Activated naive CD4-positive, alpha-beta T cell treated with anti-CD3 and anti-CD28 coated beads, Interleukin-2, amount 50 U/mL, for 72 hours (primary cell): Measurements from ENCODE around the gene TMC6. TPM values are rescaled to one million over a fixed set of nuclear protein-coding genes. Genes with fewer than 3 reads are reported as not detected.

Experiments
- ATAC-seq, 2 donors: fragments of 150-1000 bp; cut with Tn5 transposase; 2 replicates each; pipeline ENCODE4 v1.10.0; 2021; ENCODE audit warnings: mild to moderate bottlenecking in 2 of 2, moderate library complexity in 2 of 2
- DNase-seq, 2 donors: peaks; one replicate each; pipeline ENCODE4 v3.0.0; 2021 to 2022; ENCODE audit warnings: low spot score in 2 of 2
- H3K27ac Mint-ChIP-seq, 2 donors: one replicate each; pipeline ENCODE4 v1.8.0; 2022; ENCODE audit warnings: mild to moderate bottlenecking in 2 of 2, mixed read lengths in 2 of 2
- H3K36me3 Mint-ChIP-seq, 2 donors: one replicate each; pipeline ENCODE4 v1.8.0; 2022; ENCODE audit warnings: mixed read lengths in 2 of 2
- H3K9me3 Mint-ChIP-seq, 2 donors: one replicate each; pipeline ENCODE4 v1.8.0; 2022; ENCODE audit warnings: mixed read lengths in 2 of 2
- total RNA-seq, 2 donors: library from RNA; stranded (reverse); gene quantifications; one replicate each; pipeline ENCODE4 v1.2.3, GENCODE V29; 2022

Gene TMC6
- total RNA-seq, 2 donors from 2014 or later = 165 to 233 TPM

DNA sequence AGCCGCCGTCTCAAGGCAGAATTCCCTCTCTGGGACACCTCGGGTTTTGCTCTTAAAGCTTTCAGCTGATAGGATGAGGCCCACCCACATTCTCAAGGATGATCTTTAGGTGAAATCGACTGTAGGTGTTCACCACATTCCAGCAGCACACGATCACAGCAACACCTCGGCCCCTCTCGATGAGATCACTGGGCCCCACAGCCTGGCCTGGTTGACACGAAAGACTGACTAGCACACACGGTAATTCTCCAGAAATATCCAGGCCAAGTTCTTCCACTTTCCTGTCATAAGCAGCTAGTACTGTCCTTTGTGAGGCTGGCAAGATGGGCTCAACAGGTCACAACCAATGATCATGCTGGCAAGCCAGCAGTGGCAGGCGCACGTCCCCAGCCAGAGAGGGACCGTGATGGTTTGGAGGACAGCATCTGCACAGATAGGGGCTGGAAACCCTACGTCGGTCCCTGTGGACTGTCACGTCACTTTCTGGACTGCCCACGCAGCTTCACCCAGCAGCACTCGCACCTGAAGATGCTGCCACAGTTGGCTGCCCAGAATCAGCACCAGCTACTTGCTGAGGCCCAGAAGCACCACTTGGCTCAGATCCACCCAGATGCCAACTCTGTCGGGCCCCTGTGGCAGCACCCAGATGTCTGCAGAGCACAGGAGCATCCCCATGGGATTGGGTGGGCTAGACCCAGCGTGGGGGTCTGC is 17.4 kb downstream of the TMC6 start:
- H3K36me3 Mint-ChIP-seq = peaks cover 5 to 11% of the 10 kb centered on the region in 2 donors
- no peaks in the 10 kb centered on the region for H3K9me3 Mint-ChIP-seq
- DNase-seq = no peak
- peak overlapping the region in 1 of 2 donors; percentile 48 for H3K27ac Mint-ChIP-seq
- ATAC-seq = no peak

DNA sequence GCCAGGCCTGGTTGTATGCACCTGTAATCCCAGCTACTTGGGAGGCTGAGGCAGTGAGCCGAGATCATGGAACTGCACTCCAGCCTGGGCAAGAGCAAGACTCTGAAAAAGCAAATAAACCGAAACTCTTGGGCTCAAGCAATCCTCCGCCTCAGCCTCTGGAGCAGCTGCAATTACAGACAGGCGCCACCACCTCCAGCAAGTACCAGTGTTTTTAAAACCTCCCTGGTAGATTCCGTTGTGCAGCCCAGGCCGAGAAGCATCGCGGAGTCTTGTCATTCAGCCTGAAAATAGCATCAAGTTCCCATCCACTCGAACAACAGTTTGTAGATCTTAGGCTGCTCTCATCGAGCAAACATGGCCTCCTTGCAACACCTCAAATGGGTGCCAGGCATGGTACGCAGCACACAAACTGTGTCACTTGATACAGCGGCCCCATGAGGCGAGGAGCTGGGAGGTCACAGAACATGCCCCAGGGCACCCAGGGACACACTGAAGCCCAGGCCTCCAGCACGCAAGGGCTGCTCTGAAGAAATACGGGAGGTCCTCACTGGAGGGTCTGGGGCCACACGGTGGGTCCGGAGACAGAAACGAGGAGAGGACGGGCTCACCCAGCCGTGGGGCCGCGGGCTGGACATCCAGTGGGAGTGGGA is 18.1 kb downstream of the TMC6 start:
- Mint-ChIP-seq H3K9me3 (no peaks in the 10 kb centered on the region), H3K27ac (peak overlapping the region; percentile 48 to 77), H3K36me3 (peaks cover 5 to 11% of the 10 kb centered on the region in 2 donors)
- no peak for DNase-seq
- no peak for ATAC-seq

DNA sequence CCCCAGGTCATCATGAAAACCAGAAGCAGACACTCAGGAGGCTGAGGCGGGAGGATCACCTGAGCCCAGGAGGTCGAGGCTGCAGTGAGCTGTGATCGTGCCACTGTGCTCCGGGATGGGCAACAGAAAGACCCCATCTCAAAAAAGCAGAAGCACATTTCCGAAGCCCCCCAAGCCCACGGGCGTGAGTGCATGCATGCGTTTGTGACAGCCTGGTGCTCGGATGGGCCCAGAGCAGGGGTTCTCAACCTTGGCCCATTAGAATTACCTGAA is 19.1 kb downstream of the TMC6 start:
- Mint-ChIP-seq H3K9me3 (no peaks in the 10 kb centered on the region), H3K36me3 (peaks cover 5 to 10% of the 10 kb centered on the region in 2 donors), H3K27ac (no peak overlapping the region)
- ATAC-seq (no peak), DNase-seq (no peak)

DNA sequence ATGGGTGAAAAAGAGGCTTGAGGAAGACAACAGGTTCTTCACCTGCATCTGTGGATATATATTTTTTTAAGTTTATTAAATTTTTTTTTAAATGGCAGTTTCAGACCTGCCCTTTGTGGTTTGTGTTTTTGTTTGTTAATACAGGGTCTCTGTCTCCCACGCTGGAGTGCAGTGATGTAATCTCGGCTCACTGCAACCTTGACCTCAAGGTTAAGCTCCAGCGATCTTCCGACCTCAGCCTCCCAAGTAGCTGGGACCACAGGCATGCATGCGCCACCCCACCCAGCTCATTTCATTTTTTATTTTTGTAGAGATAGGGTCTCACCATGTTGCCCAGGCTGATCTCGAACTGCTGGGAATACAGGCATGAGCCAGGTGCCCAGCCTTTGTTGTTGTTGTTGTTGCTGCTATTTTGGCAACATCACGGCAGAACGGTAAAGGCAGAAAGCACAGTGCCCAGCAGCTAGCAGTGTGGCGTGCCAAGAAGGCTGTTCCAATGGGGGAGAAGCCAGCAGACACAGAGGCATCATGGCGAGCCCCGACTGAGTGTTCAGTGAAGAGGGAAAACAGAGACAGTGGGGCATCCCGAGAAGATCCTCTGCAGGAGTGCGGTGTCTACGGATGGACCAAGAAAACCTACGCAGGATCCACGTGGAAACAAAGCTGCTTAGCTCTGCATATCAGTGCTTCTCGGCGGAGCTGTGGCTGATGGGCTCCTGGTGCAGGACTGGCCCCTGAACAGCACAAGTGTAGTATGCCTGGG is 19.6 kb downstream of the TMC6 start:
- Mint-ChIP-seq H3K36me3 (peaks cover 5 to 6% of the 10 kb centered on the region in 2 donors), H3K9me3 (no peaks in the 10 kb centered on the region), H3K27ac (peak overlapping the region in 1 of 2 donors; percentile 74)
- ATAC-seq (no peak), DNase-seq (no peak)

DNA sequence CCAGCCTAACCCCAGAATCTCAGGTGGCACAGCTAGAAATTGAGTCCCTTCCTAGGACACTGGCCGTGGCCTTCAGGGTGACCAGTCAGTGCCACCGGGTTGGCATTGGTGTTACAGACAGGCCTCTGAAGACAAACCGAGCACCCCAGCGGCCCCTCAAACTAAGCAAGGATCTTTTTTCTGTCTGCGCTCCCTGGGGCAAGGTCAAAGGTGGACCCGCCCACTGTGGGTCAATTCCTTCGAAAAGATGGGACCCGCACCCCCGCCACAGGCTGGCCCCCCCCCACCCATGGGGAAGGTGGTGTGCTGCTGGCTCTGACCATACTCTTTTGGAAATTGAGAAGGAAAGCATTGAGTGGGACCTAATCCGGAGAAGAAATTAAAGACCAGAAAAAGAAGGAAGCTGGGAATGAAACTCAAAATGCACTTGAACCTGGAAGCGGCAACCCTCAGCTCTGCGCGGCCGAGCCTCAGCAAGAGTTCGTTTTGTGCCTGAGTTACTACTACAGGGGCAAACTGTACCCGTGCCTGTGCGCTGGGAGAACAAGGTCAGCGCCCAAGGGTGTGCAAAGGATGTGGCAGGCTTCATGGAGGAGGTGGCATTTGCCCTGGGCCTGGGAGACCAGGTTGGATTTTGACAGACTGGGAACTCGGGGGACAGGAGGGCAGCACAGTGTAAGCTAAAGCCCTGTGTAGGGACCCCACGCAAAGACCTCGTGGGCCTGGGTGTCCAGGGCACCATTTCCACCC is 20.4 kb downstream of the TMC6 start:
- no peak for ATAC-seq
- Mint-ChIP-seq H3K36me3 (peaks cover 5 to 6% of the 10 kb centered on the region in 2 donors), H3K9me3 (no peaks in the 10 kb centered on the region)

DNA sequence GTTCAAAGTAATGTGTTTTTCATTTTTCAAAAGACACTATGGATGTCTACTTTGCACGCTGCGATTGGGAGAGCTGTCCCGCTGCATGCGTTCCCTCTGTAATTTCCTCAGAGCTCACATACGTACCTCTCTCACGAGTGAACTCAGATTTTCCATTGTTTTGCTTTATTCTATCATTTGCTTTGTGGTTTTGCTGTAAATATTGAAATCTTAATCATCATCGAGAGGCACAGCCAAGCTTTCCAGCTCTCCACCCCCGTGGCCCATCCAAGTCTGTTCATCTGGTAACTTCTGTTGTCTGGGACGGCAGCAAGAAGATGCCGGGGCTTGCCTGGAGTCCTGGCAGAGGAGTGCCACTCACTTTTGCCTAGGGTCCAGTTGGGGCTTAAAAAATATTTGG is 21.1 kb downstream of the TMC6 start:
- H3K9me3 Mint-ChIP-seq = no peaks in the 10 kb centered on the region
- peak overlapping the region; percentile 59 to 72 for H3K27ac Mint-ChIP-seq
- DNase-seq (no peak), ATAC-seq (peak in 1 of 2 donors; percentile 52)
- H3K36me3 Mint-ChIP-seq = peaks cover 2% of the 10 kb centered on the region in 2 donors

More for the DNA sequence above, 20.4 kb downstream of the TMC6 start:
- no peak for DNase-seq
- peak overlapping the region; percentile 72 to 74 for H3K27ac Mint-ChIP-seq

DNA sequence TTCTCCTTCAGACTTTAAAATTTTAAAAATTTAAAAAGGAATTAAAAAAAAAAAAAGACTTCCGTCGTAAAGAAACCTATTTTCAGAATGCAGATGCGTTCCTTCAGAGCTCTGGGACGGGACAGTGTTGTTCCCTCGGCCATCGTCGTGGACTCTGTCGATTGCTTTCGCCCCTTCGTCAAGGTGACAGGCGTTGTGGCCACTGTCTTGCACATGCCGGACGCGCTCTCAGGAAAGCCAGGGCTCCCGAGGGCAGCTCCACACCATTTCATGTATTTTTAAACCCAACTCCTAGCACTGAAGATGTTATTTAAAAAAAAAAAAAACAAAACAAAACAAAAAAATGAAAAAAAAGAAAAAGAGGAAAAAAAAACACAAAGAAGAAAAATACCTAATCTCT is 22.3 kb downstream of the TMC6 start:
- Mint-ChIP-seq H3K9me3 (no peaks in the 10 kb centered on the region), H3K27ac (no peak overlapping the region), H3K36me3 (peaks cover 0 to 1% of the 10 kb centered on the region in 2 donors)
- DNase-seq (no peak), ATAC-seq (no peak)

DNA sequence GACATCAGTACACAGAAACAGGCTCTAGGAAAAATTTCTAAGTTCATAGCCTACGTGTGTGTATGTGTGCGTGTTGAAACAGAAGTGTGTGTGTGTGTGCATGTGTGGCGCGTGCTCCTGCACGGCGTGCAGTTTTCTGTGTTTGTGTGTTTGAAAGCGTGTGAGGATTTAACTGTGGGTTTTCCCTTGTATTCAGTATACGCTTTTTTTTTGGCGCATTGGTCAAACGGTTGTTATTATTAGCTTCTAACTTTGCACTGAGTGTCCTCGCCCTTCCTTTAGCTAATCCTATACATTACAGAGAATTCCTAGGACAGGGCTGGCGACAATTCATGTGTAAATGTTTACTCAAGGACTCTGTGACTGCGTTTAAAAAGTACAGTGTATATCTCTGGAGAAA is 23.0 kb downstream of the TMC6 start:
- H3K27ac Mint-ChIP-seq = no peak overlapping the region
- ATAC-seq (no peak), DNase-seq (no peak)
- no peaks in the 10 kb centered on the region for H3K9me3 Mint-ChIP-seq
- peaks cover 0 to 6% of the 10 kb centered on the region in 2 donors for H3K36me3 Mint-ChIP-seq

DNA sequence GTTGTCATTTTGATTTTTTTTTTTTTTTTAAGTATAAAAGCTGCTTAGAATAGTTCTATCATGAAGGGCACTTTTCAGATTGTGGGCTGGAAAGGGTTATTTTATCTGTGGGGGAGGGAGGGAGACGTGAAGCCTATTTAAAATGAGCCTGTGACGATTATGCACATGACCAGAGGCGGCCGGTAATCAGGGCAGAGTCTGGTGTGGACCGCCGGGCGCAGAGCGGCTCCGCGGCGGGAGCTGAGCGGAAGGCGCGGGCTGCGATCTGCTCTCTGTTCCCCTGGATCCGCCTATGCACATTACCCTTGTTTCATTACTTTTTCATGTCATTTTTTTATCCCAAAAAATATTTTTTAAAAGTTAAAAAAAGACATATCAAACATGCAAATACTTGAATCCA is 23.5 kb downstream of the TMC6 start:
- DNase-seq (no peak), ATAC-seq (no peak)
- Mint-ChIP-seq H3K9me3 (no peaks in the 10 kb centered on the region), H3K27ac (peak overlapping the region in 1 of 2 donors; percentile 84), H3K36me3 (peaks cover 0 to 9% of the 10 kb centered on the region in 2 donors)

DNA sequence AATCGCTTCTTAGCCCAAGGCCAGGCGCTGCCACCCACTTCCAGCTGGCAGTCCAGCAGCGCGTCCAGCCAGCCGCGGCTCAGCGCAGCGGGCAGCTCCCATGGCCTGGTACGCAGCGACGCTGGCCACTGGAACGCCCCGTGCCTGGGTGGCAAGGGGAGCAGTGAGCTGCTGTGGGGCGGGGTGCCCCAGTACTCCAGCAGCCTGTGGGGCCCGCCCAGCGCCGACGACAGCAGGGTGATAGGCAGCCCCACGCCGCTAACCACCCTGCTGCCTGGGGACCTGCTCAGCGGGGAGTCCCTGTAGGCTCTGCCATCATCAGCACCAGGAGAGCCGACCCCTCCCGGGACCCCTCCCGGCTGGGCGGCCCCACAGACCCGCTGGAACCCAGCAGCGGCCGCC is 24.0 kb downstream of the TMC6 start:
- H3K27ac Mint-ChIP-seq = no peak overlapping the region
- DNase-seq = no peak
- H3K36me3 Mint-ChIP-seq = peaks cover 0 to 15% of the 10 kb centered on the region in 2 donors
- no peaks in the 10 kb centered on the region for H3K9me3 Mint-ChIP-seq
- ATAC-seq = no peak

DNA sequence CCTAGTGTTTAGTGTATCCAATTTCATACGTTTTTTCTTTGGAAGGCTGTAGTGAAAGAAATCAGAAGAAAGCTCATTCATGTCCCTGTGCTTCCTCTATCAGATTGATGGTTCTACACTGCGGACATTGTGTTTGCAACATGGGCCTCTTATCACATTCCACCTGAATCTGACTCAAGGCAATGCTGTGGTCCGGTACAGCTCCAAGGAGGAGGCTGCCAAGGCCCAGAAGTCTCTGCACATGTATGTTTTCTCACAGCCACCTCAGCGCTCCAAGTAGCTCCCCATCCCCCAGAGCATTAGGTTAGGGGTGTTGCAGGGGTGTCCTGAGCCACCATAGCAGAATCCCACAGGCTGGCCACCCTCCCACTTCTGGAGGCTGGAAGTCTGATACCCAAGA is 25.2 kb downstream of the TMC6 start:
- no peak for ATAC-seq
- no peaks in the 10 kb centered on the region for H3K9me3 Mint-ChIP-seq
- no peak for DNase-seq
- H3K36me3 Mint-ChIP-seq = peaks cover 7 to 24% of the 10 kb centered on the region in 2 donors
- H3K27ac Mint-ChIP-seq = peak overlapping the region in 1 of 2 donors; percentile 2

DNA sequence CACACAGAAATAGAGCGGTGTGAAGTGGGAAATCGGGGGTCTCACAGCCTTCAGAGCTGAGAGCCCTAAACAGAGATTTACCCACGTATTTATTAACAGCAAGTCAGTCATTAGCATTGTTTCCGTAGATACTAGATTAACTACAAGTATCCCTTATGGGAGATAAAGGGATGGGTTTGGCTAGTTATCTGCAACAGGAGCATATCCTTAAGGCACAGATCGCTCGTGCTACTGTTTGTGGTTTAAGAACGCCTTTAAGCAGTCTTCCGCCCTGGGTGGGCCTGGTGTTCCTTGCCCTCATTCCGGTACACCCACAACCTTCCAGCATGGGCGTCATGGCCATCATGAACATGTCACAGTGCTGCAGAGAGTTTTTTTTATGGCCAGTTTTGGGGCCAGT is 27.0 kb downstream of the TMC6 start:
- H3K27ac Mint-ChIP-seq = peak overlapping the region; percentile 23 to 70
- DNase-seq (no peak), ATAC-seq (no peak)
- peaks cover 12 to 24% of the 10 kb centered on the region in 2 donors for H3K36me3 Mint-ChIP-seq
- H3K9me3 Mint-ChIP-seq = no peaks in the 10 kb centered on the region

DNA sequence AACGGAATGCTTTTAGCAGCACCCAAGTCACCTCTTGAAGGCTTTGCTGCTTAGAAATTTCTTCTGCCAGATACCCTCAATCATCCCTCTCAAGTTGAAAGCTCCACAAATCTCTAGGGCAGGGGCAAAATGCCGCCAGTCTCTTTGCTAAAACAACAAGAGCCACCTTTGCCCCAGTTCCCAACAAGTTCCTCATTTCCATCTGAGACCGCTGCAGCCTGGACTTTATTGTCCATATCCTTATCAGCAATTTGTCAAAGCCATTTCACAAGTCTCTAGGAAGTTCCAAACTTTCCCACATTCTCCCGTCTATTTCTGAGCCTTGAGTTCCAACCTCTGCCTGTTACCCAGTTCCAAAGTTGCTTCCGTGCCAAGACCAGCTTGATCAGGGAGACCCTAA is 27.4 kb downstream of the TMC6 start:
- DNase-seq (no peak), ATAC-seq (no peak)
- Mint-ChIP-seq H3K27ac (peak overlapping the region; percentile 23 to 70), H3K9me3 (no peaks in the 10 kb centered on the region), H3K36me3 (peaks cover 12 to 24% of the 10 kb centered on the region in 2 donors)

DNA sequence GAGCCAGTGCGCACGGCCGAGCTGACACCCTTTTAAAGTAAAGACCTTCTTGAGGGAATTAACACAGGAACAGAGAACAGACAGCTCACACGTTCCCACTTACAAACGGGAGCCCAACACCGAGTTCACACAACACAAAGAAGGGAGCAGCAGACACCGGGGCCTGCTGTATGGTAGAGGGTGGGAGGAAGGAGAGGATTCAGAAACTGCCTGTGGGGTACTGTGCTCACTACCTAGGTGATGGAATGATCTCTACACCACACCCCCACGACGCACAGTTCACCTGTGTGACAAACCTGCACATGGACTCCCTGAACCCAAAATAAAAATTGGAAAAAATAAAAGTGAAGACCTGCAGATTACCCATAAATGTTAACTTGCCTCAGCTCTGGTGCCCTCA is 32.5 kb downstream of the TMC6 start:
- ATAC-seq (no peak), DNase-seq (no peak)
- Mint-ChIP-seq H3K9me3 (no peaks in the 10 kb centered on the region), H3K27ac (peak overlapping the region; percentile 12 to 21), H3K36me3 (peaks cover 17 to 28% of the 10 kb centered on the region in 2 donors)

DNA sequence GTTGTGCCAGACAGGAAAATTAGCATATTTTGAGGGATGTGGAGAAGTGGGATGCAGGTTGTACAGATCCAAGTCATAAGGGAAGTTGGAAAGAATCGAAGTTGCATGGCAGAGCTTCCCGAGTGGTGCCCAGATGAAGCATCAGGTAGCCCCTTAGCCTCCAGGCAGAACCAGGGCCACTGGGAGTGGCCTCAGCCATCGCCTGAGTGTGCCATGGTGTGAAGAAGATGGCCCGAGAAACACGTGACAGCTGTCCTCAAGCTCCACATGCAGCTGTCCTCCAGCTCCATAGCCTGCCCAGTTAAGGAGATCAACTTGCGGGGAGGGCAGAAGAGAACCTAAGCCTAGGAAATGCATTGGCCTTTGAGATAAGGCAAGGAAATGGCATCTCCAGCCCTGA is 33.5 kb downstream of the TMC6 start:
- Mint-ChIP-seq H3K27ac (peak overlapping the region; percentile 21 to 25), H3K36me3 (peaks cover 17 to 20% of the 10 kb centered on the region in 2 donors), H3K9me3 (no peaks in the 10 kb centered on the region)
- ATAC-seq = no peak
- no peak for DNase-seq

DNA sequence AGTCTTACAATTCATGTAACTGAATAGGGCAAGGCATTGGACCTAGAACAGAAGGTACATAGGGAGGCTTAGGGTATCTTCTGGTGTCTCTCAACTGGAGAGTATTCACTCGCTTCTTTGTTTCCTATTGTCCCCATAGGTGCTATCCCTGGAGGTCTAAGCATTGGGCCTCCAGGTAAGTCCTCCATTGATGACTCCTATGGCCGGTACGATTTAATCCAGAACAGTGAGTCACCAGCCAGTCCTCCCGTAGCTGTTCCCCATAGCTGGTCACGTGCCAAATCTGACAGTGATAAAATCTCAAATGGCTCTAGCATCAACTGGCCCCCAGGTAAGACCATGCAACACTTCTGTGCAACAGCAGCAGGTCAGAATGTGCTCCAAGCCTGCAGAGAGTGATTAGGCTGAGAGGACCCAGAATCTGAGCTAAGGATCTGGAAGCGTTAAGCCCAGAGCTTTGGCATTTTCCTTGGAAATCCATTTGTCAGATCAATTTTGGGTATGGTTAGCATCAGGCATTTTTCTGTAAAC is 35.7 kb downstream of the TMC6 start:
- ATAC-seq = no peak
- no peaks in the 10 kb centered on the region for H3K9me3 Mint-ChIP-seq
- no peak for DNase-seq
- H3K36me3 Mint-ChIP-seq = peaks cover 6% of the 10 kb centered on the region in 2 donors
- peak overlapping the region in 1 of 2 donors; percentile 65 for H3K27ac Mint-ChIP-seq
